Osteoblast (primary cell): ENCODE results near the gene TMEM179. TPM values are rescaled to one million over a fixed set of nuclear protein-coding genes. Genes with fewer than 3 reads are reported as not detected.

Experiments used
- DNase-seq: peaks from one replicate; pipeline ENCODE4 v3.0.0; 2011; ENCODE audit warnings: low spot score, mixed read lengths; ENCODE audit not compliant: insufficient read length; ENCODE audit errors: missing footprints
- H2AFZ ChIP-seq: 2 replicates; pipeline ENCODE4 v1.6.0; 2011; ENCODE audit warnings: mild to moderate bottlenecking, low read length
- H3K27ac ChIP-seq: 2 replicates; pipeline ENCODE4 v1.5.1; 2011; ENCODE audit warnings: mild to moderate bottlenecking, low read depth, low read length, moderate library complexity
- H3K27me3 ChIP-seq: 2 replicates; pipeline ENCODE4 v1.6.0; 2012; ENCODE audit warnings: mild to moderate bottlenecking, control low read depth, inconsistent platforms, low read length, moderate library complexity; ENCODE audit not compliant: insufficient read depth
- H3K36me3 ChIP-seq: 2 replicates; pipeline ENCODE4 v1.5.1; 2011; ENCODE audit warnings: mild to moderate bottlenecking, low read length, control low read depth, moderate library complexity; ENCODE audit not compliant: insufficient read depth
- H3K4me1 ChIP-seq: 2 replicates; pipeline ENCODE4 v1.5.1; 2011; ENCODE audit warnings: mild to moderate bottlenecking, low read length, control low read depth, moderate library complexity; ENCODE audit not compliant: insufficient read depth
- H3K4me2 ChIP-seq: 2 replicates; pipeline ENCODE4 v1.6.0; 2011; ENCODE audit warnings: mild to moderate bottlenecking, low read length; ENCODE audit not compliant: insufficient read depth
- H3K4me3 ChIP-seq: fragments of 200-600 bp; sonication (generic); 3 replicates; pipeline ENCODE4 v1.5.1; 2012; ENCODE audit warnings: mild to moderate bottlenecking, low read length, inconsistent platforms; ENCODE audit not compliant: insufficient read depth
- H3K79me2 ChIP-seq: 2 replicates; pipeline ENCODE4 v1.6.0; 2012; ENCODE audit warnings: mild to moderate bottlenecking, low read length, control low read depth, inconsistent platforms; ENCODE audit not compliant: insufficient read depth
- H3K9me3 ChIP-seq: 2 replicates; pipeline ENCODE4 v1.5.1; 2011; ENCODE audit warnings: low read depth, low read length, control low read depth
- H4K20me1 ChIP-seq: 2 replicates; pipeline ENCODE4 v1.6.0; 2012; ENCODE audit warnings: mild to moderate bottlenecking, low read length, control low read depth; ENCODE audit not compliant: insufficient read depth
- total RNA-seq: library from RNA; depleted of rRNA; stranded (reverse); fragments of >200 nt; gene quantifications from 2 replicates; pipeline ENCODE4 v1.2.3, GENCODE V29; 2012
- TF ChIP-seq, protein P1 (sequence below): IDR thresholded peaks from 2 replicates; pipeline ENCODE4 v1.5.1; 2011; ENCODE audit warnings: mild to moderate bottlenecking, low read depth, low read length, moderate library complexity; ENCODE audit errors: extremely low read depth

The TMEM179 gene
- total RNA-seq, 1 donor: not detected

GRCh38 chr14:104545151-104545941 is 59.2 kb downstream of the TMEM179 start:
- H3K4me2 ChIP-seq: no peak overlapping the region
- H3K27ac ChIP-seq: no peak overlapping the region
- DNase-seq: peak; percentile 80
- no peaks in the 10 kb centered on the region for H4K20me1 ChIP-seq
- H3K9me3 ChIP-seq: no peaks in the 10 kb centered on the region
- no peak overlapping the region for H3K4me3 ChIP-seq
- no peaks in the 10 kb centered on the region for H3K4me1 ChIP-seq
- no peaks in the 10 kb centered on the region for H3K79me2 ChIP-seq
- H2AFZ ChIP-seq: no peak overlapping the region
- TF ChIP-seq, protein P1, sequence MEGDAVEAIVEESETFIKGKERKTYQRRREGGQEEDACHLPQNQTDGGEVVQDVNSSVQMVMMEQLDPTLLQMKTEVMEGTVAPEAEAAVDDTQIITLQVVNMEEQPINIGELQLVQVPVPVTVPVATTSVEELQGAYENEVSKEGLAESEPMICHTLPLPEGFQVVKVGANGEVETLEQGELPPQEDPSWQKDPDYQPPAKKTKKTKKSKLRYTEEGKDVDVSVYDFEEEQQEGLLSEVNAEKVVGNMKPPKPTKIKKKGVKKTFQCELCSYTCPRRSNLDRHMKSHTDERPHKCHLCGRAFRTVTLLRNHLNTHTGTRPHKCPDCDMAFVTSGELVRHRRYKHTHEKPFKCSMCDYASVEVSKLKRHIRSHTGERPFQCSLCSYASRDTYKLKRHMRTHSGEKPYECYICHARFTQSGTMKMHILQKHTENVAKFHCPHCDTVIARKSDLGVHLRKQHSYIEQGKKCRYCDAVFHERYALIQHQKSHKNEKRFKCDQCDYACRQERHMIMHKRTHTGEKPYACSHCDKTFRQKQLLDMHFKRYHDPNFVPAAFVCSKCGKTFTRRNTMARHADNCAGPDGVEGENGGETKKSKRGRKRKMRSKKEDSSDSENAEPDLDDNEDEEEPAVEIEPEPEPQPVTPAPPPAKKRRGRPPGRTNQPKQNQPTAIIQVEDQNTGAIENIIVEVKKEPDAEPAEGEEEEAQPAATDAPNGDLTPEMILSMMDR: no peak
- peaks cover 3% of the 10 kb centered on the region for H3K27me3 ChIP-seq
- H3K36me3 ChIP-seq: no peaks in the 10 kb centered on the region

GRCh38 chr14:104544362-104544961 is 60.1 kb downstream of the TMEM179 start:
- H3K27me3 ChIP-seq: peaks cover 3% of the 10 kb centered on the region

DNA sequence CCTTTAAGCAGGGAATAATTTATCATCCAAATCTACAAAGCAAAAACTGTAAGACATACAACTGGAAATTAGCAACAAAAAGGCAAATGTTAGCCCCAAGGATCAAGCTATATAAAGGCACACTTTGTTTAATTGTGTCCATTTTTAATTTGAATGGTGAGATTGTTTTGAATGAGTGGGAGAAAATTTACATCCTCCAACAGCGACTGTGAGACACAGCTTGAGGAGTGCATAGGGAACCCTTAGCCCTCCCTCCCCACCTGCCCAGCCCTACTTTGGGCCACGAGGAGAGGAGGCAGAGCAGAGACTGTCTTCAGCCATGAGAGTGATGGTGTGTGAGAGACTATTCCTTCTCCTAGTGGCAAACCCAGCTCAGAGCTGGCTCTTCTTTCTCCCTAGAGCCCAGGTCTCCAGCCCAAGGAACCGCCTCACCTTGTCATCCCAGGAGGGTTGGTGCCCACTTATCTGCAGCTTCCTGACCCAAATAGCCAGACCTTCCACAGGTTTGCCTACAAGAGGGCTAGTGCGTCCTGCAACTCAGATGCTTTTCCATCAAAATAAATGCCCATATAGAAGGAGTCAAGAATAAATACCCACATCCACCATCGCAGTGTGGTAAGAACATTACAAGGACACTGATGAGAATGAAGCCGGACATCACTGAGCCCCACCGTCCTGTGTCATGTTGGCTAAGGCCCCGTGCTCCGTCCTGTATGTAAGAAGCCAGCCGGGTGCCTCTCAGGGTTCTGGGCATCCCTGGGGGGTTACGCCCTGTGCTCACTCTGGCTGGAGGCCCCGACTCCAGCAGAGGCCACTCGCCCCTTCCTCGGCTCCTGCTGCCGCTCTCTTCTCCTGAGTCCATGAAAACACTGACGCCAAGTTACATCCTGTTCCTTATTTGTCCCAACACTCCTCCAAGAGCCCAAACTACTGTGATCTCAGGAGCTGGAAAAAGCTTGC is 61.4 kb downstream of the TMEM179 start:
- Histone ChIP-seq H3K27ac (no peak overlapping the region), H3K4me2 (no peak overlapping the region), H3K9me3 (no peaks in the 10 kb centered on the region), H2AFZ (no peak overlapping the region), H3K4me1 (no peaks in the 10 kb centered on the region), H3K27me3 (peaks cover 3% of the 10 kb centered on the region), H4K20me1 (no peaks in the 10 kb centered on the region), H3K79me2 (no peaks in the 10 kb centered on the region), H3K4me3 (no peak overlapping the region), H3K36me3 (no peaks in the 10 kb centered on the region)
- DNase-seq: peak; percentile 58
- TF ChIP-seq, protein P1: no peak

More at GRCh38 chr14:104544362-104544961, 60.1 kb downstream of the TMEM179 start:
- H3K9me3 ChIP-seq: no peaks in the 10 kb centered on the region
- H3K4me1 ChIP-seq: no peaks in the 10 kb centered on the region
- no peaks in the 10 kb centered on the region for H3K36me3 ChIP-seq
- no peak overlapping the region for H3K27ac ChIP-seq
- no peak overlapping the region for H2AFZ ChIP-seq
- TF ChIP-seq, protein P1: no peak
- no peak overlapping the region for H3K4me2 ChIP-seq
- DNase-seq: no peak
- no peaks in the 10 kb centered on the region for H3K79me2 ChIP-seq
- H3K4me3 ChIP-seq: no peak overlapping the region
- H4K20me1 ChIP-seq: no peaks in the 10 kb centered on the region
